ENCODE results near the gene PCDHGA6. TPM values are rescaled to one million over a fixed set of nuclear protein-coding genes. Genes with fewer than 3 reads are reported as not detected.
"Not testable (repeated sequence)": the region's sequence is repeated elsewhere in the genome, so short reads cannot be mapped to it uniquely, and the experiment has no call there.

PCDHGA6 gene
- total RNA-seq, 1 donor from 2014 or later = 0.55 TPM

- peaks cover 30% of the 10 kb centered on the region for H3K27me3 Mint-ChIP-seq (ENCODE audit: low read depth)
- H3K4me1 Mint-ChIP-seq (ENCODE audit: low read depth) = peaks cover 1% of the 10 kb centered on the region
- no peak overlapping the region for H3K4me3 Mint-ChIP-seq (ENCODE audit: low read depth)
- DNase-seq (ENCODE audit: low spot score) = no peak
- peaks cover 3% of the 10 kb centered on the region for H3K36me3 Mint-ChIP-seq (ENCODE audit: low read depth)
- H3K9me3 Mint-ChIP-seq = peaks cover 45% of the 10 kb centered on the region
- intact Hi-C loops (cut with micrococcal nuclease) = no loop called here
- no peak overlapping the region for H3K27ac Mint-ChIP-seq
Observed at GRCh38 chr5:141366016-141366896, 7.4 kb upstream of the PCDHGA6 start.

- intact Hi-C loops (cut with micrococcal nuclease) = no loop called here
- no peak for DNase-seq (ENCODE audit: low spot score)
- peaks cover 5% of the 10 kb centered on the region for H3K36me3 Mint-ChIP-seq (ENCODE audit: low read depth)
Observed at GRCh38 chr5:141369994-141370848, 3.5 kb upstream of the PCDHGA6 start, which contains the start of gene PCDHGB3. TSS of gene PCDHGB3 (plus strand) at chr5:141370242. CDS start at chr5:141370395, 153 bp downstream.

GRCh38 chr5:141371572-141372475, 1.9 kb upstream of the PCDHGA6 start:
- Mint-ChIP-seq H3K36me3 (ENCODE audit: low read depth) (peaks cover 5% of the 10 kb centered on the region), H3K27ac (no peak overlapping the region), H3K27me3 (ENCODE audit: low read depth) (peaks cover 15% of the 10 kb centered on the region), H3K9me3 (peaks cover 38% of the 10 kb centered on the region), H3K4me1 (ENCODE audit: low read depth) (peaks cover 1% of the 10 kb centered on the region), H3K4me3 (ENCODE audit: low read depth) (no peak overlapping the region)
- DNase-seq (ENCODE audit: low spot score) = no peak
- intact Hi-C loops (cut with micrococcal nuclease) = no loop called here

More at GRCh38 chr5:141369994-141370848, 3.5 kb upstream of the PCDHGA6 start, which contains the start of gene PCDHGB3:
- Mint-ChIP-seq H3K4me1 (ENCODE audit: low read depth) (peaks cover 1% of the 10 kb centered on the region), H3K9me3 (peaks cover 37% of the 10 kb centered on the region), H3K27ac (no peak within 1 kb of the TSS), H3K27me3 (ENCODE audit: low read depth) (peaks cover 19% of the 10 kb centered on the region), H3K4me3 (ENCODE audit: low read depth) (peak within 1 kb of the TSS; percentile 77)

GRCh38 chr5:141374627-141375026, 936 bp downstream of the PCDHGA6 start:
- Mint-ChIP-seq H3K4me1 (ENCODE audit: low read depth) (no peaks in the 10 kb centered on the region), H3K27me3 (ENCODE audit: low read depth) (peaks cover 11% of the 10 kb centered on the region), H3K4me3 (ENCODE audit: low read depth) (no peak overlapping the region), H3K27ac (no peak overlapping the region), H3K9me3 (peaks cover 46% of the 10 kb centered on the region), H3K36me3 (ENCODE audit: low read depth) (peaks cover 5% of the 10 kb centered on the region)
- DNase-seq (ENCODE audit: low spot score) = no peak
- intact Hi-C loops (cut with micrococcal nuclease) = no loop called here

GRCh38 chr5:141375444-141376155, 1.9 kb downstream of the PCDHGA6 start:
- H3K9me3 Mint-ChIP-seq = peaks cover 46% of the 10 kb centered on the region
- H3K27ac Mint-ChIP-seq; intact Hi-C loops (cut with micrococcal nuclease); H3K4me3 Mint-ChIP-seq (ENCODE audit: low read depth); H3K36me3 Mint-ChIP-seq (ENCODE audit: low read depth); H3K4me1 Mint-ChIP-seq (ENCODE audit: low read depth); DNase-seq (ENCODE audit: low spot score); H3K27me3 Mint-ChIP-seq (ENCODE audit: low read depth): not testable (repeated sequence)

GRCh38 chr5:141382469-141383294, 9.0 kb downstream of the PCDHGA6 start, which contains the start of gene PCDHGA7:
TSS of gene PCDHGA7 (plus strand) at chr5:141382742. CDS start at chr5:141382900, 158 bp downstream.
- peak within 1 kb of the TSS; percentile 75 for H3K4me3 Mint-ChIP-seq (ENCODE audit: low read depth)
- no peaks in the 10 kb centered on the region for H3K36me3 Mint-ChIP-seq (ENCODE audit: low read depth)
- H3K9me3 Mint-ChIP-seq = peaks cover 38% of the 10 kb centered on the region
- no peaks in the 10 kb centered on the region for H3K4me1 Mint-ChIP-seq (ENCODE audit: low read depth)
- no peak within 1 kb of the TSS for H3K27ac Mint-ChIP-seq
- DNase-seq (ENCODE audit: low spot score) = no peak
- H3K27me3 Mint-ChIP-seq (ENCODE audit: low read depth) = peaks cover 11% of the 10 kb centered on the region
- intact Hi-C loops (cut with micrococcal nuclease) = no loop called here

- no peak for DNase-seq (ENCODE audit: low spot score)
- Mint-ChIP-seq H3K9me3 (peaks cover 41% of the 10 kb centered on the region), H3K36me3 (ENCODE audit: low read depth) (no peaks in the 10 kb centered on the region), H3K4me3 (ENCODE audit: low read depth) (peak overlapping the region; percentile 75), H3K4me1 (ENCODE audit: low read depth) (no peaks in the 10 kb centered on the region), H3K27me3 (ENCODE audit: low read depth) (peaks cover 13% of the 10 kb centered on the region), H3K27ac (no peak overlapping the region)
- intact Hi-C loops (cut with micrococcal nuclease) = no loop called here
Observed at GRCh38 chr5:141383345-141383744, 9.7 kb downstream of the PCDHGA6 start.

GRCh38 chr5:141384471-141385267, 11.0 kb downstream of the PCDHGA6 start:
- peaks cover 46% of the 10 kb centered on the region for H3K9me3 Mint-ChIP-seq
- H3K4me3 Mint-ChIP-seq (ENCODE audit: low read depth) = no peak overlapping the region
- H3K27ac Mint-ChIP-seq = no peak overlapping the region
- DNase-seq (ENCODE audit: low spot score) = no peak
- no peaks in the 10 kb centered on the region for H3K4me1 Mint-ChIP-seq (ENCODE audit: low read depth)
- intact Hi-C loops (cut with micrococcal nuclease) = no loop called here
- peaks cover 16% of the 10 kb centered on the region for H3K27me3 Mint-ChIP-seq (ENCODE audit: low read depth)
- no peaks in the 10 kb centered on the region for H3K36me3 Mint-ChIP-seq (ENCODE audit: low read depth)

GRCh38 chr5:141387557-141388311, 14.0 kb downstream of the PCDHGA6 start, which contains the start of gene PCDHGB4:
TSS of gene PCDHGB4 (plus strand) at chr5:141387698. CDS start at chr5:141387885, 187 bp downstream.
- peaks cover 55% of the 10 kb centered on the region for H3K9me3 Mint-ChIP-seq
- peaks cover 20% of the 10 kb centered on the region for H3K27me3 Mint-ChIP-seq (ENCODE audit: low read depth)
- H3K27ac Mint-ChIP-seq; H3K36me3 Mint-ChIP-seq (ENCODE audit: low read depth); H3K4me1 Mint-ChIP-seq (ENCODE audit: low read depth); DNase-seq (ENCODE audit: low spot score); intact Hi-C loops (cut with micrococcal nuclease): not testable (repeated sequence)
- H3K4me3 Mint-ChIP-seq (ENCODE audit: low read depth) = peak within 1 kb of the TSS; percentile 37

- H3K4me3 Mint-ChIP-seq (ENCODE audit: low read depth) = no peak overlapping the region
- intact Hi-C loops (cut with micrococcal nuclease) = no loop called here
- H3K4me1 Mint-ChIP-seq (ENCODE audit: low read depth) = no peaks in the 10 kb centered on the region
- peaks cover 16% of the 10 kb centered on the region for H3K27me3 Mint-ChIP-seq (ENCODE audit: low read depth)
- H3K9me3 Mint-ChIP-seq = peaks cover 53% of the 10 kb centered on the region
- no peak overlapping the region for H3K27ac Mint-ChIP-seq
- no peak for DNase-seq (ENCODE audit: low spot score)
- peaks cover 3% of the 10 kb centered on the region for H3K36me3 Mint-ChIP-seq (ENCODE audit: low read depth)
Observed at GRCh38 chr5:141388661-141389060, 15.0 kb downstream of the PCDHGA6 start.

Measured in activated T-helper 2 cell treated with anti-CD3 and anti-CD28 coated beads, Interferon-gamma antibody, Interleukin-2, Interleukin-4, amounts not matched to agents 10 μg/mL and 5 μg/mL and 100 μg/mL, durations not matched to agents 14 hours and 24 hours and 36 hours (primary cell).